CD4-positive, alpha-beta T cell (primary cell): Measurements from ENCODE around the gene SSMEM1. TPM values are rescaled to one million over a fixed set of nuclear protein-coding genes. Genes with fewer than 3 reads are reported as not detected.

ENCODE experiments used
- ATAC-seq: fragments of 200-7000 bp; cut with Tn5 transposase; one replicate; pipeline ENCODE4 v1.10.0; 2022; ENCODE audit warnings: mild to moderate bottlenecking; ENCODE audit not compliant: poor library complexity
- CTCF ChIA-PET: fragments of 350-600 bp; sonication (Branson Sonifier 250); formaldehyde crosslinking; loops from one replicate; lab custom pipeline; 2021; ENCODE audit warnings: antibody characterized with exemption, inconsistent platforms; lab: Charles Lee
- POLR2A ChIA-PET: fragments of 350-600 bp; sonication (Branson Sonifier 250); formaldehyde crosslinking; loops from one replicate; lab custom pipeline; 2021; ENCODE audit warnings: antibody characterized with exemption, inconsistent platforms; lab: Charles Lee
- DNase-seq, 14 experiments: peaks; one replicate each; pipeline ENCODE4 v3.0.0-alpha.2; 2013 to 2020; ENCODE audit warnings: mixed read lengths in 2 of 14
- H3K27ac ChIP-seq, 2 donors: one replicate each; pipeline versions ENCODE4 v1.5.1 to v1.7.0; 2013; ENCODE audit warnings: low read length in 2 of 2, low read depth in 1 of 2, mild to moderate bottlenecking in 1 of 2
- H3K27me3 ChIP-seq, 2 experiments: 1 replicate in 1 of 2; 2 replicates in 1 of 2; pipeline versions ENCODE4 v1.6.1 to v1.7.0; 2013; ENCODE audit warnings: low read length in 2 of 2, control low read depth in 1 of 2, mild to moderate bottlenecking in 1 of 2, moderate library complexity in 1 of 2; ENCODE audit not compliant: insufficient read depth in 2 of 2, control insufficient read depth in 1 of 2
- H3K36me3 ChIP-seq: one replicate; pipeline ENCODE4 v1.6.1; 2013; ENCODE audit warnings: low read length, control low read depth; ENCODE audit not compliant: insufficient read depth
- H3K4me1 ChIP-seq: one replicate; pipeline ENCODE4 v1.6.1; 2013; ENCODE audit warnings: low read length, control low read depth; ENCODE audit not compliant: insufficient read depth
- H3K4me3 ChIP-seq: one replicate; pipeline ENCODE4 v1.5.1; 2013; ENCODE audit warnings: mild to moderate bottlenecking, low read length, moderate library complexity
- H3K9me3 ChIP-seq, 2 experiments: 1 replicate in 1 of 2; 2 replicates in 1 of 2; pipeline versions ENCODE4 v1.6.1 to v1.7.0; 2013; ENCODE audit warnings: low read length in 2 of 2, mild to moderate bottlenecking in 2 of 2, control low read depth in 1 of 2, moderate library complexity in 1 of 2; ENCODE audit not compliant: control insufficient read depth in 1 of 2, insufficient read depth in 1 of 2
- H3K27ac Mint-ChIP-seq: one replicate; pipeline ENCODE4 v1.8.0; 2020; ENCODE audit warnings: mixed read lengths
- H3K27me3 Mint-ChIP-seq: one replicate; pipeline ENCODE4 v1.8.0; 2021; ENCODE audit warnings: mixed read lengths
- H3K36me3 Mint-ChIP-seq: one replicate; pipeline ENCODE4 v1.8.0; 2021; ENCODE audit warnings: low read depth, mixed read lengths
- H3K4me1 Mint-ChIP-seq: one replicate; pipeline ENCODE4 v1.8.0; 2021; ENCODE audit warnings: low read depth, mixed read lengths
- H3K4me3 Mint-ChIP-seq: one replicate; pipeline ENCODE4 v1.8.0; 2020; ENCODE audit warnings: mild to moderate bottlenecking, mixed read lengths
- H3K9me3 Mint-ChIP-seq: one replicate; pipeline ENCODE4 v1.8.0; 2020; ENCODE audit warnings: mixed read lengths
- intact Hi-C, 2 experiments: fragments of 100-400 bp; cut with DNase I in 1 of 2; cut with micrococcal nuclease in 1 of 2; formaldehyde crosslinking; loops; one replicate each; pipeline versions ENCODE4 v1.15.1 to v1.9.0; 2023 to 2025; cut with DNase I, micrococcal nuclease
- total RNA-seq, 174 experiments: library from RNA in 2 of 174; stranded (reverse) in 2 of 174; gene quantifications; one replicate each; pipeline ENCODE4 v1.2.3 and lab custom pipeline; 2021 to 2026
- TF ChIP-seq, protein P1 (sequence below): fragments of 200-600 bp; IDR thresholded peaks from one replicate; pipeline ENCODE4 v1.8.0; 2022; ENCODE audit warnings: antibody characterized with exemption, mild to moderate bottlenecking

SSMEM1 gene
- total RNA-seq, 2 experiments from 2014 or later: not detected

DNA sequence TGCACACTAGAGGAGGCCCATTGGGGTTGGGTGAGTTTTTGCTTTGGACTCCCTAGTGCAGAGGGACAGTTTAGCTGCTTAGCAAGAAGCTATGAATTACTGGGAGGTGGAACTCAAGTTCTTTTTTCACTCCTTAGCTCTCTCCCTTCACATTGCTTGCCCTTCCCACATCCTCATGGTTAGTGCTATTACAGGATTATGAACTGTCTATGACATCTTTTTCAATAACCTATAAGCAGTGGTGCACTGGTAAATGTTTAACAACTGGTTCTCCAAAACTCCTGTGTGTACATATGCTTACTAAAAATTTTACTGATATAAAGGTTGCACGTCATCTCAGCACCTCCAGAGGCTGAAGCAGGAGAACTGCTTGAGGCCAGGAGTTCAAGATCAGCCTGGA is 6.2 kb downstream of the SSMEM1 start:
- ATAC-seq (no peak), DNase-seq (no peak)
- no peak overlapping the region for H3K4me3 ChIP-seq
- TF ChIP-seq, protein P1, sequence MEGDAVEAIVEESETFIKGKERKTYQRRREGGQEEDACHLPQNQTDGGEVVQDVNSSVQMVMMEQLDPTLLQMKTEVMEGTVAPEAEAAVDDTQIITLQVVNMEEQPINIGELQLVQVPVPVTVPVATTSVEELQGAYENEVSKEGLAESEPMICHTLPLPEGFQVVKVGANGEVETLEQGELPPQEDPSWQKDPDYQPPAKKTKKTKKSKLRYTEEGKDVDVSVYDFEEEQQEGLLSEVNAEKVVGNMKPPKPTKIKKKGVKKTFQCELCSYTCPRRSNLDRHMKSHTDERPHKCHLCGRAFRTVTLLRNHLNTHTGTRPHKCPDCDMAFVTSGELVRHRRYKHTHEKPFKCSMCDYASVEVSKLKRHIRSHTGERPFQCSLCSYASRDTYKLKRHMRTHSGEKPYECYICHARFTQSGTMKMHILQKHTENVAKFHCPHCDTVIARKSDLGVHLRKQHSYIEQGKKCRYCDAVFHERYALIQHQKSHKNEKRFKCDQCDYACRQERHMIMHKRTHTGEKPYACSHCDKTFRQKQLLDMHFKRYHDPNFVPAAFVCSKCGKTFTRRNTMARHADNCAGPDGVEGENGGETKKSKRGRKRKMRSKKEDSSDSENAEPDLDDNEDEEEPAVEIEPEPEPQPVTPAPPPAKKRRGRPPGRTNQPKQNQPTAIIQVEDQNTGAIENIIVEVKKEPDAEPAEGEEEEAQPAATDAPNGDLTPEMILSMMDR: no peak
- H3K27me3 ChIP-seq: no peaks in the 10 kb centered on the region
- H3K4me1 Mint-ChIP-seq: no peaks in the 10 kb centered on the region
- H3K4me3 Mint-ChIP-seq: no peak overlapping the region
- H3K27me3 Mint-ChIP-seq: peaks cover 9% of the 10 kb centered on the region
- H3K27ac Mint-ChIP-seq: no peak overlapping the region
- H3K9me3 ChIP-seq: no peaks in the 10 kb centered on the region
- H3K27ac ChIP-seq: no peak overlapping the region
- H3K36me3 Mint-ChIP-seq: no peaks in the 10 kb centered on the region
- H3K36me3 ChIP-seq: no peaks in the 10 kb centered on the region
- ChIA-PET CTCF (no interaction called here), POLR2A (no interaction called here)
- no peaks in the 10 kb centered on the region for H3K9me3 Mint-ChIP-seq
- intact Hi-C loops: no loop called here
- no peaks in the 10 kb centered on the region for H3K4me1 ChIP-seq

GRCh38 chr7:130216025-130216424 is 8.4 kb downstream of the SSMEM1 start:
- Histone ChIP-seq H3K4me3 (no peak overlapping the region), H3K27ac (no peak overlapping the region), H3K27me3 (no peaks in the 10 kb centered on the region), H3K9me3 (no peaks in the 10 kb centered on the region), H3K4me1 (no peaks in the 10 kb centered on the region), H3K36me3 (no peaks in the 10 kb centered on the region)
- TF ChIP-seq, protein P1: no peak
- Mint-ChIP-seq H3K27ac (no peak overlapping the region), H3K4me1 (no peaks in the 10 kb centered on the region), H3K36me3 (no peaks in the 10 kb centered on the region), H3K4me3 (no peak overlapping the region), H3K27me3 (peaks cover 9% of the 10 kb centered on the region), H3K9me3 (no peaks in the 10 kb centered on the region)
- ATAC-seq (no peak), DNase-seq (no peak)
- ChIA-PET POLR2A (no interaction called here), CTCF (no interaction called here)
- intact Hi-C loops: no loop called here

GRCh38 chr7:130216750-130217149 is 9.1 kb downstream of the SSMEM1 start:
- H3K9me3 ChIP-seq: no peaks in the 10 kb centered on the region
- no peaks in the 10 kb centered on the region for H3K27me3 ChIP-seq
- intact Hi-C loops: no loop called here
- no peaks in the 10 kb centered on the region for H3K36me3 ChIP-seq
- Mint-ChIP-seq H3K4me1 (no peaks in the 10 kb centered on the region), H3K9me3 (no peaks in the 10 kb centered on the region), H3K27me3 (peaks cover 9% of the 10 kb centered on the region), H3K36me3 (no peaks in the 10 kb centered on the region), H3K27ac (no peak overlapping the region), H3K4me3 (no peak overlapping the region)
- ATAC-seq: no peak
- H3K27ac ChIP-seq: no peak overlapping the region
- no peak for DNase-seq
- ChIA-PET CTCF (no interaction called here), POLR2A (interaction anchor here (0.6 kb wide), 1 partner anchor 48 kb away, joined by 3 read pairs; no protein-coding TSS in a partner anchor)
- TF ChIP-seq, protein P1: no peak
- H3K4me1 ChIP-seq: no peaks in the 10 kb centered on the region
- H3K4me3 ChIP-seq: no peak overlapping the region
